ENCODE measurements around the gene PDF.

PDF gene

DNA sequence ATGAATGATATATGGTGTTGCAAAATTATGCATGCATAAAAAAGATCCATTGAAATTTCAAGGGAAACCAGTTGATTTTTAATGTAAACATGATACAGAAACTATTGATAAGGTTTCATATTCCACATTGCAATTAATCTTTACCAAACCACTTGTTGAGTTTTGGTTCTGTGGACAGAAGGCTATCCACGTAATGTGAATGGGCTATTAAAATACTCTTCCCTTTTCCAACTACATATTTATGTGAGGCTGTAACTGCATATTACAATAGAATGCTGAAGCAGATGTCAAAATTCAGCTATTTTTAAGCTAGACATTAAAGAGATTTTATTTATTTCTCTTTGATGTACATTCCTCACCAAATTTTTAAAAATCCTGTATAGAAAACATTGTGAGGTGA is 53.0 kb downstream of the PDF start:
- no peak for DNase-seq (ENCODE audit: low spot score)
